Activated CD8-positive, alpha-beta T cell treated with anti-CD3 and anti-CD28 coated beads, Interleukin-2, amount 10 ng/mL, durations not matched to agents 7 days and 5 days (primary cell): ENCODE data around the gene CEP112. TPM values are rescaled to one million over a fixed set of nuclear protein-coding genes. Genes with fewer than 3 reads are reported as not detected.

Source experiments
- ATAC-seq: fragments of 150-1000 bp; cut with Tn5 transposase; one replicate; pipeline ENCODE4 v1.10.0; 2021; ENCODE audit warnings: moderate library complexity
- CTCF ChIA-PET: fragments of 350-600 bp; sonication (Branson Sonifier 250); formaldehyde crosslinking; loops from one replicate; lab custom pipeline; 2021; ENCODE audit warnings: antibody characterized with exemption; lab: Charles Lee
- POLR2A ChIA-PET: fragments of 350-600 bp; sonication (Branson Sonifier 250); formaldehyde crosslinking; loops from one replicate; lab custom pipeline; 2021; ENCODE audit warnings: antibody characterized with exemption; lab: Charles Lee
- DNase-seq: peaks from one replicate; pipeline ENCODE4 v3.0.0-alpha.2; 2020
- H3K27ac Mint-ChIP-seq: one replicate; pipeline ENCODE4 v1.8.0; 2021; ENCODE audit warnings: mild to moderate bottlenecking, mixed read lengths
- H3K27me3 Mint-ChIP-seq: one replicate; pipeline ENCODE4 v1.8.0; 2021; ENCODE audit warnings: low read depth, mixed read lengths
- H3K36me3 Mint-ChIP-seq: one replicate; pipeline ENCODE4 v1.8.0; 2021; ENCODE audit warnings: low read depth, mixed read lengths
- H3K4me1 Mint-ChIP-seq: one replicate; pipeline ENCODE4 v1.8.0; 2021; ENCODE audit warnings: low read depth, mixed read lengths
- H3K4me3 Mint-ChIP-seq: one replicate; pipeline ENCODE4 v1.8.0; 2021; ENCODE audit warnings: mild to moderate bottlenecking, mixed read lengths
- H3K9me3 Mint-ChIP-seq: one replicate; pipeline ENCODE4 v1.8.0; 2022; ENCODE audit warnings: mixed read lengths; ENCODE audit not compliant: insufficient read depth
- total RNA-seq, 2 experiments: library from RNA; stranded (reverse); gene quantifications; one replicate each; pipeline ENCODE4 v1.2.3, GENCODE V29; 2021

CEP112 gene
- total RNA-seq = 1 to 10 TPM; 2.3 to 2.7 TPM

DNA sequence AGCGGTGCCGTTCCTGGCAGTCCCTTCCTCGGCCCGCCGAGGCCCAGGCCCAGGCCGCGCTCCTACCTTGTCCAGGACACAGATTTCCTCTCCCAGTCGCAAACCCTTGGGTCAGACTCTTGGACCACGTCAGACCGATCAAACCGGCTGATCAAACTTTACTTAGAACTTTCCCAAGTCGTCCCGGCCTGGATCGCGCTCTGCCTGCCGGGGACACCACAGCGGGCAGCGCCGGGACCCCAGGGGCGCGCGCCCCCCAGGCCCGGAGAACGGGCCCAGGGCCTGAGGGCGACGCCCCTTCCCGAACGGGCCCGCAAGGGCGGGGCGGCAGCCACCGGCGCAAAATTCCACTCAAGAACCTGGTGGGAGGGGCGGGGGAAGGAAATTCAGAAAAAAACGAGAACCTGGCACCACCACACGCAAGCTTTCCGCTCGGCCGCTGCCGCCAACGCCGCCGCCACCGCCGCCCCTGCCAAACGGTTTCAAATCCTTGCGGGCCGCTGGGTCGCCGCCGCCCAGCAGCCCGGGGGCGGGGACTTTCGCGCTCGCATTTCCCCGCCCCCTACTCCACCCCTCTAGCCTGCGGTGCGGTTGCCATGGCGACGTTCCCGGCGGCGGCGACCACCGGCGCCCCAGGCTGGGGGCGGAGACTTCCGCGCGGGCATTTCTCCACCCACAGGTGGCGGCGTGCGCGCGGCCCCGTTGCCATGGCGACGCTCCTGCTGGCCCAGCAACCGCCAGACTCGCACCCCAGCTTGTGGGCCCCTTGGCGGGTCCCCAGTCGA lies at the start of gene CEP112:
TSS of gene CEP112 (minus strand) at position 541 of the 785 bp plus-strand sequence.
- ATAC-seq = peak; percentile 84

DNA sequence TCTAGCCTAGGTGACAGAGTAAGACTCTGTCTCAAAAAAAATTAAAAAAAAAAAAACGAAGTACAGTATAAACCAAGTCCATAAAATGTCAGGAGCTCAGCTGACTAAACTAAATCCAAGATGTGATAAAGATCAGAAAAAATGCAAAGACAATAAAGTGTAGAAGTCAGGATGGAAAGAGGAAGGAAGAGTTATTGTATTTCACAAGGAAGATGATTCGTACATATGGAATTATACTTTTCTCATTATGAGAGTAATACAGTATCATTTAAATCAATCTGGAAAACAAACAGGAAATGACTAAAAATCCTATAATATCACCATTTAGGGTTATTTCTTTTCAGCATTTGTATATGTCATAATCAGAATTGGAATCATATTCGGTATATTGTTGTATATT lies 48.7 kb upstream of the CEP112 start:
- Mint-ChIP-seq H3K4me3 (no peak overlapping the region), H3K27me3 (peaks cover 2% of the 10 kb centered on the region), H3K9me3 (no peaks in the 10 kb centered on the region), H3K36me3 (no peaks in the 10 kb centered on the region), H3K4me1 (no peaks in the 10 kb centered on the region), H3K27ac (no peak overlapping the region)
- DNase-seq (no peak), ATAC-seq (no peak)
- ChIA-PET CTCF (no interaction called here), POLR2A (interaction anchor here (0.6 kb wide), 1 partner anchor 32 kb away, joined by 3 read pairs; no protein-coding TSS in a partner anchor)

More for the DNA sequence above, at the start of gene CEP112:
- Mint-ChIP-seq H3K27me3 (no peaks in the 10 kb centered on the region), H3K27ac (peak within 1 kb of the TSS; percentile 60), H3K4me3 (peak within 1 kb of the TSS; percentile 80), H3K36me3 (no peaks in the 10 kb centered on the region), H3K4me1 (peaks cover 17% of the 10 kb centered on the region), H3K9me3 (no peaks in the 10 kb centered on the region)
- ChIA-PET CTCF (interaction anchor here (0.9 kb wide), 1 partner anchor 9 kb away, joined by 4 read pairs; no protein-coding TSS in a partner anchor), POLR2A (no interaction called here)
- peak; percentile 91 for DNase-seq

DNA sequence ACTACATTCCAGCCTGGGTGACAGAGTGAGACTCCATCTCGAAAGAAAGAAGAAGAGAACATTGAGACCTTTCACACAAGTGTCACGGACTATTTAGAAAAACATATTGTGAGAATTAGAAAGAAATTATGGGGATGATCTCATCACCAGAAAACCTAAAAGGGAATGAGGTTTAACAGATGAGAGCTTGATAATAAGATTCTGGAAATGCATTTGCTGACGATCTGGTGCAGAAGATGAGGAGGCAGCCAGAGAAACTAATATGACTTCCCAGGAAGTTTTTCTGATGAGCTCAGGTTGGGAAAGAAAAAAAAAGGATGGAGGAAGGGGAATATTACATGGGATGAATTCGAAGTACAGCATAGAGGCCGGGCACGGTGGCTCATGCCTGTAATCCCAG lies 48.1 kb upstream of the CEP112 start:
- no peak overlapping the region for H3K27ac Mint-ChIP-seq
- H3K4me1 Mint-ChIP-seq = no peaks in the 10 kb centered on the region
- H3K4me3 Mint-ChIP-seq = no peak overlapping the region
- H3K36me3 Mint-ChIP-seq = no peaks in the 10 kb centered on the region
- ChIA-PET POLR2A (interaction anchor here (0.8 kb wide), 1 partner anchor 234 kb away, joined by 3 read pairs; no protein-coding TSS in a partner anchor), CTCF (interaction anchor here (0.9 kb wide), 1 partner anchor 22 kb away, joined by 3 read pairs; no protein-coding TSS in a partner anchor)
- peaks cover 2% of the 10 kb centered on the region for H3K27me3 Mint-ChIP-seq
- DNase-seq (no peak), ATAC-seq (no peak)
- no peaks in the 10 kb centered on the region for H3K9me3 Mint-ChIP-seq

DNA sequence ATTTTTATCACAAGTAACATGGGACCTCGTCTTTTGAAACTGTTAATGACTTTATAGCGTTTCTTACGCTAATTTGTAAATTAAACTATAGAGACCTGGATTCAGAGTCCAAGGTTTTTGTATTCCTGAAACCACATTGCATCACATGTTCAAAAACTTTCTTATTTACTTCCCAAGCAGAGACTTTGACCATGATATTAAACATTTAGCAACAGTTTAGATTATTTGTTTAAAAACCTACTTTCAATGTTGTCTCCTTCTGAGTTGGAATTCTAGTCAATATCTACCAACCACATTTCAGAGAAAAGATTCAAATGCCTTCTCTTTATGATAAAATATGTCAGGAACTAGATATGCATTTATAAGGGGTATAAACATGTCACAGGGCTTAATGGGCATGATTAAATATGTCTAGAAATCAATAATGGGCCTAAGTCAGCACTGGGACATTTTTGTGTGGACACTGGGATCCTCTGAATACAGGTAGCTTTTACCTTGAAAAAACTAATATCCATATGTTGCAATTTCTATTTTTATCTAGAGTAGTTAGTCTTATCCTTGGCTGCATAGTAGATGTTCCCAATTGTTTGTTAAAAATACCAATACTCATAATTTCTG lies 43.6 kb upstream of the CEP112 start:
- POLR2A ChIA-PET = no interaction called here
- Mint-ChIP-seq H3K27ac (no peak overlapping the region), H3K4me1 (peaks cover 4% of the 10 kb centered on the region), H3K4me3 (no peak overlapping the region), H3K27me3 (peaks cover 6% of the 10 kb centered on the region), H3K36me3 (no peaks in the 10 kb centered on the region), H3K9me3 (no peaks in the 10 kb centered on the region)
- CTCF ChIA-PET = interaction anchor here (0.6 kb wide), 1 partner anchor 331 kb away, joined by 3 read pairs; no protein-coding TSS in a partner anchor
- no peak for ATAC-seq
- DNase-seq = no peak

DNA sequence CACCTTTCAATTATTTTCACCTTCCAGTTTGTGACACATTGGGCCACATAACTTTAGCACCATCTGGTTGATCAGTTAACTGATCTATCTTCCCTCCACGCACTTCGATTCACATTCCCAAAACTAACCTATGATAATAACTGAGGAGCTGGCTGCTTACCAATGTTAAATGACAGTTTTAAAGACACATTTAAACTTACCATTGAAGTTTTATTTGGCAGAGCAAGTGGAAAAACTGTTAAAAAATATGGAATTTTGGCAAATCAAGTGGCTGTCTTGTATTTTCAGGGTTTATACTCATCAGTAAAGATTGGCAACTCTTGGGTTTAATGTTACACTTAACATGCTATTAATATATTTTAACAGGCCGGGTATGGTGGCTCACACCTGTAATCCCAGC lies 42.7 kb upstream of the CEP112 start:
- no peak for DNase-seq
- Mint-ChIP-seq H3K36me3 (no peaks in the 10 kb centered on the region), H3K9me3 (no peaks in the 10 kb centered on the region), H3K4me3 (no peak overlapping the region), H3K4me1 (peaks cover 4% of the 10 kb centered on the region), H3K27me3 (peaks cover 13% of the 10 kb centered on the region), H3K27ac (no peak overlapping the region)
- ChIA-PET CTCF (no interaction called here), POLR2A (no interaction called here)
- no peak for ATAC-seq

DNA sequence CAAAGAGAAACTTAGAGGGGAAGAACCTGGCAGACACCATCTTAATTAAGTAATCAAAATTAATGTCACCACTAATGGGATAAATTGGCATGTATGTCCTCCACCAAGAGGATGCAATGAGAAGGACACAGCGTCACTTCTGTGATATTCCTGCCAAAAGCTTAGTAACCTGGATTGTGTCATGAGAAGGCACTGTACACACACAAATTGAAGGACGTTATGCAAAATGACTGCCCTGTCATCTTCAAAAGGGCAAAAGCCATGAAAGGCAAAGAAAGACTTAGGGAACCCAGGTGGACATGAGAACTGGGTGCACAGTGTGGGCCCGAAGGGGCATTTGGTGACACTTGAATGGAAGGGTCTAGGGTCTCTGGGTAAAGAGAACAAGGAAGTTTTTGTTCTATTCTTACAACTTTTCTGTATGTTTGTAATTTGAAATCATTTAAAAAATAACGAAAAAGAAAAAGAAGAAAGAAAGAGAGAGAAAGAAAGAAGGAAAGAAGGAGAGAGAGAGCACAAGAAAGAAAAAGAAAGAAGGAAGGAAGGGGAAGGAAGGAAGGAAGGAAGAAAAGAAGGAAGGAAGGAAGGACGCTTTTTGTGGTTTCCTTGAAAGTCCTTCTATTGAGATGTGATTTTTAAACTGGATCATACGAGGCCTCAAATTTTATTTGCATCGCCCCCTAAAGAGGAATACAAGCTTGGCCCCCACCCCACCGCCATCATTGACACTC lies 41.3 kb upstream of the CEP112 start:
- peaks cover 15% of the 10 kb centered on the region for H3K27me3 Mint-ChIP-seq
- no peaks in the 10 kb centered on the region for H3K9me3 Mint-ChIP-seq
- no peak overlapping the region for H3K27ac Mint-ChIP-seq
- ChIA-PET CTCF (no interaction called here), POLR2A (no interaction called here)
- no peak for DNase-seq
- H3K4me3 Mint-ChIP-seq = no peak overlapping the region
- peaks cover 4% of the 10 kb centered on the region for H3K4me1 Mint-ChIP-seq
- H3K36me3 Mint-ChIP-seq = no peaks in the 10 kb centered on the region
- ATAC-seq = no peak

DNA sequence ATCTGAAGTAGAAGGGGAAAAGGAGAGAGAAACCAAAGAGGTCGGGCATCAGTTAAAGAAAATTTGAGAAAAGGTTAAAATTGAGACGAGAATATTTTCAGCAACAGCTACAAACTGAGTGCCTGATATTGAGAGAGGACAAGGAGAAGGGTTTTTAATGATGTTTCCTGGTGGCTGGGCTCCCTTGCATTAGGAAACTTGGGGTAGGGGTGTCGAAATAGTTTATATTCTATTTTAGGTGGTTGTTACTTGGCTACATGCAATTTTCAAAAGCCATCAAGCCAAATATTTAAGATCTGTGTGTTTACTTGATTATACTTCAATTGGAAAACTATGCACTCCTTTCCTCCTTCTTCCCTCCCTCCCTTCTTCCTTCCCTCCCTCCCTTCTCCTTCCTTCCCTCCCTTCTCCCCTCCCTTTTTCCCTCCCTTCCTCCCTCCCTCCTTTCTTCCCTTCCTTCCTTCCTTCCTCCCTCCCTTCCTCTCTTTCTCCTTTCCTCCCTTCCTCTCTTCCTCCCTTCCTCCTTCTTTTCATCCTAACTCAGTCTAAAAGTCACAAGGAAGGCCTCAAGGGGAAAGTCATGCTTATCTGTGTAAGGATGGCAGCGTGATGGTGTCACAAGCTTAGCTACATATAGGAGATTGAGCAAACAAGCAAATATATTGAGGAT lies 39.1 kb upstream of the CEP112 start:
- Mint-ChIP-seq H3K4me1 (peaks cover 4% of the 10 kb centered on the region), H3K27ac (no peak overlapping the region), H3K27me3 (peaks cover 16% of the 10 kb centered on the region), H3K9me3 (no peaks in the 10 kb centered on the region), H3K4me3 (no peak overlapping the region), H3K36me3 (no peaks in the 10 kb centered on the region)
- no peak for ATAC-seq
- ChIA-PET POLR2A (no interaction called here), CTCF (interaction anchor here (1.5 kb wide), 1 partner anchor 31 kb away, joined by 3 read pairs; no protein-coding TSS in a partner anchor)
- DNase-seq = no peak

DNA sequence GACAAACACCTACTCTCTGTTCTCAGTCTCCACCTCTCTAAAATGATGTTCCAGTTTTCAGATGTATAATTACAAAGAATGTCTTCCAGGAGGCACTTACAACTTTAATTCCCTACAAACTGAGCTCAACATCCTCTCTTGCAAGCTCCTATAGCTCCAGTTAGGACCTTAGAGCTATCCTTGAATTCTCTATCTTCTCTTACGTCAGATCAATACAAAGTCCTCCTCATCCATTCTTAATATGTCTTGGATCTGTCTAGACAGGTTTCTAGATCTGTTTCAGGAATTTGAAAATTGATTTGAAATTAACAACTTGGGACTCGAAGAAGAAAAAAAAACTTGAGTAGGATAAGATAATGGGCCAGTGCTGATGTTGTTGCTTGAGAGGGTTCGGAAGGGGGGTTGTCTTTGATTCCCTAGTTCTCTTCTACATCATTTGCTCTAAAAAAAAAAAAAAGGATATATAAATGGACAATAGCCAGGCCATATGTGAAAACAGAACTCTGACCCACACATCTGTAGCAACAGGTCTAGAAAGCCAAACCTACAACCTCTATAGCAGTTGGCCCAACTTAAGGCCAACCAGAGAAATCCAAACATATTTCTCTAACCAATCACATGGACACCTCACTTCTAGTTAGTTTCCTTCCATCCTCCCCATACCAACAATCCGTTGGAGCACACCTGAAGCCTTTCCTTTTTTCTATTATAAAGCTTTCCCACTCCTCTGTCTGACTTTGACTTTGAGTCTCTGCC lies 38.0 kb upstream of the CEP112 start:
- no peaks in the 10 kb centered on the region for H3K36me3 Mint-ChIP-seq
- no peaks in the 10 kb centered on the region for H3K9me3 Mint-ChIP-seq
- H3K27me3 Mint-ChIP-seq = peaks cover 19% of the 10 kb centered on the region
- ChIA-PET POLR2A (interaction anchor here (0.7 kb wide), 1 partner anchor 1305 kb away, joined by 4 read pairs; no protein-coding TSS in a partner anchor), CTCF (interaction anchor here (1.5 kb wide), 1 partner anchor 30 kb away, joined by 3 read pairs; no protein-coding TSS in a partner anchor)
- DNase-seq (no peak), ATAC-seq (no peak)
- no peak overlapping the region for H3K27ac Mint-ChIP-seq
- peaks cover 4% of the 10 kb centered on the region for H3K4me1 Mint-ChIP-seq
- H3K4me3 Mint-ChIP-seq = no peak overlapping the region

DNA sequence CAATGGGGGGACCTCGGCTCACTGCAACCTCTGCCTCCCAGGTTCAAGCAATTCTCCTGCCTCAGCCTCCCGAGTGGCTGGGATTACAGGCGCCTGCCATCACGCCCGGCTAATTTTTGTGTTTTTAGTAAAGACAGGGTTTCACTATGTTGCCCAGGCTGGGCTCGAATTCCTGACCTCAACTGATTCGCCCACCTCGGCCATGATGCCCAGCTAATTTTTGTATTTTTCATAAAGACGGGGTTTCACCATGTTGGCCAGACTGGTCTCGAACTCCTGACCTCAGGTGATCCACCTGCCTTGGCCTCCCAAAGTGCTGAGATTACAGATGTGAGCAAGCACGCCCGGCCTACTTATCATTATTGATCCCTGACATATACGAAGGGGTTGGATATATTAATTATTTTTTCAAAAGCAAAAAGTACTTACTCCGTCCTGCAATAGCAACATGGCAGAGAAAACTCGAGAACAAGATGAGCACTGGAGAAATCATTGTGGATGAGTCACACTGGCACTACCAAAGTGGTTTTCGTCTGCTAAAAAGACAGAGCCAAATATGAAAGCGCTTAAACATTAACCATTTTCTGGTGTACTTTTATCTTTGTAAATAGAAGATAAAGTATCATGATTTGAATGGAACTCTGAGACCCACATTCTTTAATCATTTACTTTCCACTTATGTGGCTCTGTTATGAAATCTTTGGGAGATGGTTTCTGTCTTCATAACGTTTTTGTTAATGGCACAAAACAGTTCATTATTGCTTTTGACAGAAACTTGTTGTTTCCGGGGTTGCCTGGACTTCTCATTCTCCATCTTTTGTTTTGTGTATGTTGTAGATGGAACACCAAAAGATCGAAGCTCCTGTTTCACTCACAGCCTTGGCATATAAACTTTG lies 37.2 kb upstream of the CEP112 start, which contains the start of gene APOH:
TSS of gene APOH (minus strand) at position 529 of the 896 bp plus-strand sequence. CDS start at position 493, 36 bp downstream.
- Mint-ChIP-seq H3K4me1 (peaks cover 4% of the 10 kb centered on the region), H3K27ac (no peak within 1 kb of the TSS), H3K36me3 (no peaks in the 10 kb centered on the region), H3K4me3 (no peak within 1 kb of the TSS), H3K9me3 (no peaks in the 10 kb centered on the region), H3K27me3 (peaks cover 19% of the 10 kb centered on the region)
- ChIA-PET CTCF (interaction anchor here (1.5 kb wide), 1 partner anchor 29 kb away, joined by 3 read pairs; no protein-coding TSS in a partner anchor), POLR2A (interaction anchor here (0.7 kb wide), 1 partner anchor 1306 kb away, joined by 4 read pairs; no protein-coding TSS in a partner anchor)
- no peak for DNase-seq
- ATAC-seq = no peak
